Measurements from ENCODE around the gene LRSAM1. TPM values are rescaled to one million over a fixed set of nuclear protein-coding genes. Genes with fewer than 3 reads are reported as not detected.

Gene LRSAM1
- total and polyA plus RNA-seq, 2 donors from 2014 or later = 15.8 to 24.6 TPM

- peak overlapping the region in 1 of 3 donors; percentile 40 for H3K9ac ChIP-seq (ENCODE audit: low read length in 3 of 3)
- intact Hi-C loops (cut with DNase I) = no loop called here
- FAIRE-seq = no peak
Observed at GRCh38 chr9:127534250-127534906, 83.1 kb downstream of the LRSAM1 start.

GRCh38 chr9:127534931-127535330 lies 83.6 kb downstream of the LRSAM1 start:
- Histone ChIP-seq H3K9ac (ENCODE audit: low read length in 3 of 3) (peak overlapping the region in 1 of 3 donors; percentile 40), H3K27ac (ENCODE audit: low read depth in 2 of 2, low read length in 2 of 2) (no peak overlapping the region), H3K27me3 (ENCODE audit: control insufficient read depth, insufficient read depth, low read length) (no peaks in the 10 kb centered on the region), H3K4me1 (ENCODE audit: control insufficient read depth in 2 of 3, insufficient read depth in 2 of 3, low read depth in 1 of 3, low read length in 3 of 3) (peaks cover 0 to 28% (median 0%) of the 10 kb centered on the region in 3 donors), H3K4me3 (ENCODE audit: low read length in 3 of 3) (no peak overlapping the region), H3K9me3 (ENCODE audit: control insufficient read depth in 2 of 3, insufficient read depth in 1 of 3, low read length in 3 of 3) (no peaks in the 10 kb centered on the region), H3K36me3 (ENCODE audit: control insufficient read depth in 2 of 3, insufficient read depth in 3 of 3, low read length in 3 of 3) (no peaks in the 10 kb centered on the region)
- FAIRE-seq (no peak), DNase-seq (peak in 1 of 5 donors; percentile 25)
- no peak for TF ChIP-seq CTCF (IDR thresholded peaks at IDR 0.05; ENCODE audit: borderline replicate concordance, extremely low read depth, insufficient read depth)
- intact Hi-C loops (cut with DNase I) = no loop called here

More at GRCh38 chr9:127534250-127534906, 83.1 kb downstream of the LRSAM1 start:
- DNase-seq = no peak
- H3K27ac ChIP-seq (ENCODE audit: low read depth in 2 of 2, low read length in 2 of 2) = peak overlapping the region in 1 of 2 donors; percentile 13
- H3K36me3 ChIP-seq (ENCODE audit: control insufficient read depth in 2 of 3, insufficient read depth in 3 of 3, low read length in 3 of 3) = no peaks in the 10 kb centered on the region
- H3K4me3 ChIP-seq (ENCODE audit: low read length in 3 of 3) = no peak overlapping the region
- peaks cover 0 to 22% (median 0%) of the 10 kb centered on the region in 3 donors for H3K4me1 ChIP-seq (ENCODE audit: control insufficient read depth in 2 of 3, insufficient read depth in 2 of 3, low read depth in 1 of 3, low read length in 3 of 3)
- no peak for TF ChIP-seq CTCF (IDR thresholded peaks at IDR 0.05; ENCODE audit: borderline replicate concordance, extremely low read depth, insufficient read depth)
- H3K9me3 ChIP-seq (ENCODE audit: control insufficient read depth in 2 of 3, insufficient read depth in 1 of 3, low read length in 3 of 3) = no peaks in the 10 kb centered on the region
- H3K27me3 ChIP-seq (ENCODE audit: control insufficient read depth, insufficient read depth, low read length) = no peaks in the 10 kb centered on the region

- H3K27me3 ChIP-seq (ENCODE audit: control insufficient read depth, insufficient read depth, low read length) = no peaks in the 10 kb centered on the region
- H3K27ac ChIP-seq (ENCODE audit: low read depth in 2 of 2, low read length in 2 of 2) = no peak overlapping the region
- intact Hi-C loops (cut with DNase I) = no loop called here
- no peak overlapping the region for H3K9ac ChIP-seq (ENCODE audit: low read length in 3 of 3)
- H3K4me1 ChIP-seq (ENCODE audit: control insufficient read depth in 2 of 3, insufficient read depth in 2 of 3, low read depth in 1 of 3, low read length in 3 of 3) = peaks cover 0 to 33% (median 0%) of the 10 kb centered on the region in 3 donors
- H3K9me3 ChIP-seq (ENCODE audit: control insufficient read depth in 2 of 3, insufficient read depth in 1 of 3, low read length in 3 of 3) = no peaks in the 10 kb centered on the region
- H3K4me3 ChIP-seq (ENCODE audit: low read length in 3 of 3) = no peak overlapping the region
- no peak for TF ChIP-seq CTCF (IDR thresholded peaks at IDR 0.05; ENCODE audit: borderline replicate concordance, extremely low read depth, insufficient read depth)
- FAIRE-seq (no peak), DNase-seq (no peak)
- no peaks in the 10 kb centered on the region for H3K36me3 ChIP-seq (ENCODE audit: control insufficient read depth in 2 of 3, insufficient read depth in 3 of 3, low read length in 3 of 3)
Observed at GRCh38 chr9:127535396-127535795, 84.1 kb downstream of the LRSAM1 start.

All from kidney (tissue), 14 donors.